GM21825 (cell line): ENCODE data around the gene GAPDHS.

Experiments used
- ATAC-seq: cut with Tn5 transposase; IDR thresholded peaks from one replicate; pipeline ENCODE4 v1.9.1; 2021; ENCODE audit warnings: mild to moderate bottlenecking, moderate library complexity; ENCODE audit not compliant: unreplicated experiment

The GAPDHS gene

GRCh38 chr19:35534803-35535480 lies 1.7 kb downstream of the GAPDHS start:
- ATAC-seq: no peak

GRCh38 chr19:35539314-35539713 lies 6.1 kb downstream of the GAPDHS start:
- ATAC-seq: no peak

DNA sequence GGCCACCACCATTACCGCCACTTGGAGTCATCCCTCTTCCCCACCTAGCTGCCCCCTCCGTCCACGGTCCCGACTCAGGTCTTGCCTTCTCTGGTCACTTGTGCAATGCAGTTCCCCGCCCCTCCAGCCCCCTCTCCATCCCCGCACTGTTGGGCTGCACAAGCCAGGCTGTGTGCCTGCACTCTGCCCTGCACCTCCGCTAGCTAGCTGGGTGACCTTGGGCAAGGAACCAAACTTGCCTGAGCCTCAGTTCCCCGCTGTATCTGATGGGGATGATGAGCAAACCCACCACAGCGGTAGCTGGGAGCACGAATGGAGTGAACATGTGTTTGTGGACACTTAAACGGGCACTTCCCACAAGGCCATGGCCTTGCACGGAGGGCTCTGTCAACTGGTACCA lies 6.6 kb downstream of the GAPDHS start:
- ATAC-seq: no peak

GRCh38 chr19:35540356-35540927 lies 7.2 kb downstream of the GAPDHS start:
- no peak for ATAC-seq

- no peak for ATAC-seq
Measured at GRCh38 chr19:35542209-35542608, 9.0 kb downstream of the GAPDHS start.

DNA sequence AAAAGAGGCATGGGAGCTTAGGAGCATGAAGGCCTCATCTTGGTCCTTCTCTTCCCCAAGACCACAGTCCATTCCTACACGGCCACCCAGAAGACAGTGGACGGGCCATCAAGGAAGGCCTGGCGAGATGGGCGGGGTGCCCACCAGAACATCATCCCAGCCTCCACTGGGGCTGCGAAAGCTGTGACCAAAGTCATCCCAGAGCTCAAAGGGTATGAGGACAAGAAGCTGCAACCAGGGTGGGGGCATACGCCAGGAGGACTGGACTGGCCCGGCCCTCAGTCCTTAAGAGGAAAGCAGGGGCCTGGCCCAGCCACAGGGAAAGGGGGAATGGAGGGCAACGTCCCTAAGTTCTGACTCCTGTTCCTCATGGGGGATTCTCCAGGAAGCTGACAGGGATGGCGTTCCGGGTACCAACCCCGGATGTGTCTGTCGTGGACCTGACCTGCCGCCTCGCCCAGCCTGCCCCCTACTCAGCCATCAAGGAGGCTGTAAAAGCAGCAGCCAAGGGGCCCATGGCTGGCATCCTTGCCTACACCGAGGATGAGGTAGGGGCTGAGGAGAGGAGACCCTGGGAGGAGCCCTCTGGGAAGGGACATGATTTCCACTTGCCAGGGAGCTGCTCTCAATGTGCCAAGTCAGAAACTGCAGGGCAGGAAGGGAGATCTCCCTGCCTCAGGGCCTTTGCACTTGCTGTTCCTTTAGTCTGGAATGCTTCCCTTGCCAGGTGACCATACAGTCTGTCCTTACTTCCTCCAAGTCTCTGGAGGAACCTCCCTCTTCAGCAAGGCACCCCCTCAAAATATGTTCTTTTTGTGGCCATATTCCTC lies 10.2 kb downstream of the GAPDHS start:
- ATAC-seq: no peak

DNA sequence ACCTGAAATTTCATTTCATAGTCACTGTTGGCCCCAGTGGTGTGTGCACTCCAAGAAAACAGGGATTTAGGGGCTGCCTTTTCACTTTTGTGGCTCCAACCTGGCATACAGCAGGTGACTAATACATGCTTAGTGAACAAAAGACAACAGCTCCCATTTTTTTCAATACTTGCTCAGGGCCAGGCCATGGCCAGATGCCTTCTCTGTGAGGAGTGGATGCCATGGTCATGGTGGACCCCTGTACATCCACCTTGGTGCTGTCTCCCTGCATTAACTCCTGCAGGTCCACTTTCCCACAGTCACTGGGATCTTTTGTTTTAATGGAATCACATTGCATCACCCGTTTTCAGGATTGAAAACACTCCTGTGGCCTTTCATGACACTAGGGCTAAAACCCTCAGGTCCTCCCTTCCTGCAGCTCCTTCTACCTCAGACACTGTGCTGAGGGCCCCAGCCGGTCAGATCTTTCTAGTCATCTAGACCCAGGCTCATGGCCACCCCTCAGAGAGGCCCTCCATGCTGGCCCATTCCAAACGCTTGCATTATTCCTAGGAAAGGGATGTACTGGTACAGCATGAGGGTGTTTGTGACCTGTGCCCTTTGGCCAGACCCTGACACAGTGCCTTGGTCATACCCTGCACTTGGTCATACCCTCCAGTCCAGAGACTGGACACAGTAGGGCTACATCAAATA lies 11.0 kb downstream of the GAPDHS start:
- no peak for ATAC-seq

- peak; percentile 74 for ATAC-seq
Measured at GRCh38 chr19:35545001-35545854, 12.0 kb downstream of the GAPDHS start, which contains the start of gene TMEM147. TMEM147 (plus strand) TSS chr19:35545626; CDS start chr19:35545740, 114 bp downstream.

- ATAC-seq: peak; percentile 38
Measured at GRCh38 chr19:35545855-35546381, 12.7 kb downstream of the GAPDHS start.

- ATAC-seq: no peak
Measured at GRCh38 chr19:35546532-35546931, 13.3 kb downstream of the GAPDHS start.

GRCh38 chr19:35549174-35549788 lies 16.0 kb downstream of the GAPDHS start:
- no peak for ATAC-seq

DNA sequence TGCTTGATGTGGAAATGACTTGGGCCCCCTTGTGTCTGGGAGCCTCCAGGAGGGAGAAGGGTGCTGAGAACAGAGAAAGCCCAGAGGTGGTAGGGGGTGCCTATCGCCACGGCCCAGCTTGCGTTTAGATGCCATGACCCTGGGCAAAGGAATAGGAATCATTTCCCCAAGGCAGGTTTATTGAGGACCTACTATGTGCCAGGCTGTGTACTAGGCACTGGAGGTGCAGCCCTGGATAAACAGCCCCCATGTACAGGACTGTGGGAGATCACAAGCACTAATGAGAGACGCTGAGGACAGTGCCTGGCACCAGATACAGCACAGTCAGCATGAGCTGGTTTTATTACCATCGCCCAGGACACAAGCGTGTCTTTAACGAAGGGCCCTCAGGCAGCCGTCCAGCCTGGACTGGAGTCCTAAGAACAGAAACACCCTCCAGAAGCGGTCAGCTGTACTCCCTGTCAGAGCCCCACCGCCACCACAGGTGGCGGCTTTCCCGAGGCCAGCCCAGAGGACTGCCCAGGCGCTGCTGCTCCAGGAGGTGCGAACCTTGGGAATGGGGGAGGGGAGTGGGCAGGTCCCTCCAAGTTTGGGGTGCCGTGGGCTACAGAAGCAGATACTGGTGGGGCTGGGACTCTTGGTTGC lies 16.7 kb downstream of the GAPDHS start:
- no peak for ATAC-seq

DNA sequence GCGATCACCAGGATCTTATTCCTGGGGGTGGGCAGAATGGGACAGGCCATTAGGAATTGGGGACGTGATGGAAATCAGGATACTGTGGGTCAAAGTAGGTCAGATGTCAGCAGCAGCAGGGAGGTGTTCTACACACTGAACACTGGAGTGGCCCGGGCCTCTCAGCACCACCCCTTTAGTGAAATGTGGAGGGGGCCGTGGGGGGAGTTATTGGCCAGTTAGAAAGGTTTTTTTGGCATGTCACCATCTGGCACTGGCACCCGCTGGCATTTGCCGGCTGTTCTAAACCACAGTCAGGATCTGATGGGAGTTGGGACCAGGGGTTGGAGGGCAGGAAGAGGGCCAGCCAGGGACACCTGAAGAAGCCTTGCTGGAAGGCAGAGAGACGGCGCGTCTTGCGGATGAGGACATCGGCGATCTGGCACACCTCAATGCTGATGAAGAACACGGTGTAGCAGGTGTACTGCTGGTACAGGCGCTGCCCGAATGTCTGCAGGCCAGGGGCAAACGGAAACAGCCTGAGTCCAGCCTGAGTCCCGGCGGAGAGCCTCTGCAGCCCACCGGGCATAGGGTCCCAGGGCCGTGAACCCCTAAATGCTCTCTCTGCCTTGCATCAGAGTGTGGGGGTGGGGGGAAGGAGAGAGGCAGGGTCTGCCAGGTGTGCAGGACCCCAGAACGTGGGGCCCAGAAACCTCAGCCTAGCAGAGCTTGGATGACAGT lies 18.0 kb downstream of the GAPDHS start:
- no peak for ATAC-seq

DNA sequence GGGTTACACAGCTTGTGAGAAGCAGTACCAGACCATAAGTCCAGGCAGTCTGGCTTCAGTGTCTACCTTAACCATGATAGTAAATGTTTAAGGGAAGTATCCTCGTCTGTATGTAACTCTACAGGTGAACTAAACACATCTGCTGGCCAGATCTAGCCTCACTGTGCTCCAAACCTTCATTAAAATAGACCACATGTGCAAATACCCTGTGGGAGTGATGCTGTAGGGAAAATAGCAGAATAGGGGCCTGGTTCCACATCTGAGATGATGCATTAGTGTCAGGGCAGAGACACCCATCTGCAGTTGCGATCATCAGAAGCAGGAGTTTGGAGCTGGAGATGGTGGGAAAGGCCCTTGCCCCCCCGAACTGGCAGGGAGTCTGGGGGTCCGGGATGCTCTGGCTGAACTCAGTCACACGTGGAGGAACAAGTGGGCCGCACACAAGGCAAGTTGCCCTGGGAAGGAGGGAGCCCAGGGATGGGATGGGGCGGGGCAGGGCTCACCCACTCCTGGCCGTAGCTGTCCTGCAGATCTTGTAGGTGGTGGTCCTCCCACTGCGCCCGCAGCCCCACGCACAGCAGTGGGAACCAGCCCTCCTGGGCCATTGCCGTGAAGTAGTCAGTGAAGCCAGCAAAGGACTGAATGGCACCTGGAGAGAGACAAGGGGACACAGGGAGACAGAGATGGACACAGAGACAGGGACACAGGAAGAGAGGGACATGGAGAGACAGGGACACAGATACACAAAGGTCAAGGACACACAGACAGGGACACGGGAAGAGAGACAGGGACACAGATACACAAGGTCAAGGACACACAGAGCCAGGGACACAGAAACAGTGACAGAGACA lies 19.5 kb downstream of the GAPDHS start:
- no peak for ATAC-seq

- ATAC-seq: no peak
Measured at GRCh38 chr19:35553385-35554000, 20.2 kb downstream of the GAPDHS start.

GRCh38 chr19:35554076-35554475 lies 20.8 kb downstream of the GAPDHS start:
- no peak for ATAC-seq

DNA sequence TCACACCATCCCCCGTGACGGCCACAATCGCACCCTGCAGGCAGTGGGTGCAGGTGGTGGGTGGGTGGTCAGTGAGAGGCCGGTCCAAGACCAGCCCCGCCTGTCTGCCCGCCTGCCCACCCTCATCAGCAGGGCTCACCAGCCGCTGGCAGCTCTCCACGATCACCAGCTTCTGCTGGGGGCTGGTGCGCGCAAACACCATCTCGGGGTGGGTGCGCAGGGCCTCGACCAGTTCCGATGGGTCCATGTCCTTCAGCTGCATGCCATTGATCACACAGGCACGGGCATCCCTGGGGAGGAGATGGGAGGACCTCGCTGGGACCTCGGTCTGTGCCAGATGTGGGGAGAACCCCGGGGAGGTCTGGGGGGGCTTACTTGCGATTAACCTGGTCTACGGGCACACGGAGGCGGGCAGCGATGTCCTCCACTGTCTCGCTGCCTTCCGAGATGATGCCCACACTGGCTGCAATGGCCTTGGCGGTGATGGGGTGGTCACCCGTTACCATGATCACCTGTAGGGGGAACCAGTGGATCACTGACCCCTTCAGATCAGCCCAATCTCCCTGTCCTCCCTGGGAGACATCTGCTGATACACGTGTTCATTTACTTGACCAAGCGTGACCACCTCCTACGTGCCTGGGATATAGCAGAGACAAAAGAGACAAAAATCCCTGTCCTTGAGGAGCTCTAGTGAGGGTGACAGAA lies 22.2 kb downstream of the GAPDHS start:
- ATAC-seq: no peak
